HG03575 (cell line): ENCODE results near the gene HSPA14.
A peak's percentile ranks its signal among the peaks of the same experiment; 100 is the strongest.
"Not testable (repeated sequence)": the region's sequence is repeated elsewhere in the genome, so short reads cannot be mapped to it uniquely, and the experiment has no call there.

ENCODE experiments used
- ATAC-seq: cut with Tn5 transposase; IDR thresholded peaks from one replicate; pipeline ENCODE4 v1.9.1; 2021; ENCODE audit not compliant: unreplicated experiment, insufficient number of reproducible peaks, low FRiP score; ENCODE audit errors: extremely low read depth

The HSPA14 gene

GRCh38 chr10:14878266-14879123 lies 40.4 kb downstream of the HSPA14 start, which contains the start of gene SUV39H2:
Gene SUV39H2 (plus strand): TSS chr10:14878866. CDS start chr10:14878889, 23 bp downstream.
- peak; percentile 54 for ATAC-seq

- no peak for ATAC-seq
These were observed 41.2 kb downstream of the HSPA14 start for GRCh38 chr10:14879124-14879927.

- ATAC-seq, result no peak
These were observed 41.8 kb downstream of the HSPA14 start for GRCh38 chr10:14879928-14880193.

- ATAC-seq, result no peak
These were observed 42.1 kb downstream of the HSPA14 start for GRCh38 chr10:14880229-14880628.

GRCh38 chr10:14884082-14884481 lies 46.0 kb downstream of the HSPA14 start:
- ATAC-seq, result no peak

GRCh38 chr10:14889318-14889717 lies 51.2 kb downstream of the HSPA14 start:
- no peak for ATAC-seq

- ATAC-seq, result no peak
These were observed 53.0 kb downstream of the HSPA14 start for GRCh38 chr10:14891151-14891550.

- ATAC-seq, result no peak
These were observed 66.2 kb downstream of the HSPA14 start for GRCh38 chr10:14904316-14904732.

- ATAC-seq, result no peak
These were observed 66.8 kb downstream of the HSPA14 start for GRCh38 chr10:14904864-14905263.

GRCh38 chr10:14905890-14906289 lies 67.8 kb downstream of the HSPA14 start:
- ATAC-seq, result no peak

- no peak for ATAC-seq
These were observed 68.7 kb downstream of the HSPA14 start for GRCh38 chr10:14906765-14907164.

- not testable (repeated sequence) for ATAC-seq
These were observed 69.5 kb downstream of the HSPA14 start for GRCh38 chr10:14907591-14907990.

- no peak for ATAC-seq
These were observed 71.0 kb downstream of the HSPA14 start for GRCh38 chr10:14909101-14909500.

- ATAC-seq, result no peak
These were observed 72.8 kb downstream of the HSPA14 start for GRCh38 chr10:14910953-14911352.

GRCh38 chr10:14911801-14912200 lies 73.7 kb downstream of the HSPA14 start:
- ATAC-seq, result no peak

GRCh38 chr10:14916600-14916999 lies 78.5 kb downstream of the HSPA14 start:
- no peak for ATAC-seq

- no peak for ATAC-seq
These were observed 79.7 kb downstream of the HSPA14 start for GRCh38 chr10:14917827-14918226.

GRCh38 chr10:14918964-14919363 lies 80.9 kb downstream of the HSPA14 start:
- ATAC-seq, result no peak
